Uterus (tissue), 4 donors: ENCODE results near the gene TTLL10. TPM values are rescaled to one million over a fixed set of nuclear protein-coding genes. Genes with fewer than 3 reads are reported as not detected.

Experiments used
- DNase-seq, 2 donors: peaks; one replicate each; pipeline ENCODE4 v3.0.0-alpha.2; 2019 to 2020
- H3K27ac ChIP-seq, 2 donors: fragments of 200-600 bp; sonication (generic); 1 replicate in 1 of 2; 2 replicates in 1 of 2; pipeline ENCODE4 v1.5.1; 2016 to 2018
- H3K27me3 ChIP-seq, 2 donors: fragments of 200-600 bp; sonication (generic); one replicate each; pipeline ENCODE4 v1.5.1; 2018 to 2019; ENCODE audit warnings: control low read depth in 1 of 2
- H3K36me3 ChIP-seq, 2 donors: fragments of 200-600 bp; sonication (generic); one replicate each; pipeline ENCODE4 v1.5.1; 2019; ENCODE audit warnings: control low read depth in 1 of 2
- H3K4me1 ChIP-seq, 2 donors: fragments of 200-600 bp; sonication (generic); one replicate each; pipeline ENCODE4 v1.5.1; 2018 to 2019; ENCODE audit warnings: control low read depth in 1 of 2
- H3K4me3 ChIP-seq, 2 donors: fragments of 200-600 bp; sonication (generic); 1 replicate in 1 of 2; 2 replicates in 1 of 2; pipeline ENCODE4 v1.5.1; 2018 to 2019; ENCODE audit warnings: mild to moderate bottlenecking in 1 of 2
- H3K9me3 ChIP-seq, 2 donors: fragments of 200-600 bp; sonication (generic); one replicate each; pipeline ENCODE4 v1.5.1; 2019; ENCODE audit warnings: control low read depth in 1 of 2
- POLR2A ChIP-seq, 2 donors: fragments of 450-650 bp; IDR thresholded peaks; one replicate each; pipeline ENCODE4 v1.6.1; 2016; ENCODE audit warnings: antibody characterized with exemption in 2 of 2, mild to moderate bottlenecking in 1 of 2, moderate library complexity in 1 of 2
- intact Hi-C: fragments of 100-400 bp; cut with DNase I; formaldehyde crosslinking; loops from one replicate; pipeline ENCODE4 v1.15.1; 2023; ENCODE audit warnings: low total_unique reads
- total RNA-seq, 4 donors: library from RNA; depleted of rRNA in 3 of 4; stranded (reverse); fragments of >200 nt in 3 of 4; gene quantifications; one replicate each; pipeline versions ENCODE4 v1.1.0 to v1.2.4, GENCODE V29; 2014 to 2023
- TF ChIP-seq, protein P1 (sequence below), 4 experiments: fragments of 200-600 bp in 2 of 4; fragments of 450-650 bp in 2 of 4; sonication (generic) in 2 of 4; IDR thresholded peaks; one replicate each; pipeline ENCODE4 v1.5.1; 2016 to 2019; ENCODE audit warnings: antibody characterized with exemption in 4 of 4, mild to moderate bottlenecking in 2 of 4, moderate library complexity in 1 of 4
- donor health status: DM: yes; HTN: yes; CAD: no.

The TTLL10 gene
- total RNA-seq, 4 donors from 2014 or later: 0.35 to 0.51 TPM; not detected in 2

- H3K36me3 ChIP-seq: no peaks in the 10 kb centered on the region
- intact Hi-C loops: no loop called here
- no peak overlapping the region for H3K4me3 ChIP-seq
- H3K9me3 ChIP-seq: no peaks in the 10 kb centered on the region
- H3K4me1 ChIP-seq: peaks cover 0 to 8% of the 10 kb centered on the region in 2 donors
- no peak overlapping the region for H3K27ac ChIP-seq
- no peak for DNase-seq
- no peaks in the 10 kb centered on the region for H3K27me3 ChIP-seq
- TF ChIP-seq POLR2A (IDR thresholded peaks at IDR 0.05): no peak
- TF ChIP-seq, protein P1, sequence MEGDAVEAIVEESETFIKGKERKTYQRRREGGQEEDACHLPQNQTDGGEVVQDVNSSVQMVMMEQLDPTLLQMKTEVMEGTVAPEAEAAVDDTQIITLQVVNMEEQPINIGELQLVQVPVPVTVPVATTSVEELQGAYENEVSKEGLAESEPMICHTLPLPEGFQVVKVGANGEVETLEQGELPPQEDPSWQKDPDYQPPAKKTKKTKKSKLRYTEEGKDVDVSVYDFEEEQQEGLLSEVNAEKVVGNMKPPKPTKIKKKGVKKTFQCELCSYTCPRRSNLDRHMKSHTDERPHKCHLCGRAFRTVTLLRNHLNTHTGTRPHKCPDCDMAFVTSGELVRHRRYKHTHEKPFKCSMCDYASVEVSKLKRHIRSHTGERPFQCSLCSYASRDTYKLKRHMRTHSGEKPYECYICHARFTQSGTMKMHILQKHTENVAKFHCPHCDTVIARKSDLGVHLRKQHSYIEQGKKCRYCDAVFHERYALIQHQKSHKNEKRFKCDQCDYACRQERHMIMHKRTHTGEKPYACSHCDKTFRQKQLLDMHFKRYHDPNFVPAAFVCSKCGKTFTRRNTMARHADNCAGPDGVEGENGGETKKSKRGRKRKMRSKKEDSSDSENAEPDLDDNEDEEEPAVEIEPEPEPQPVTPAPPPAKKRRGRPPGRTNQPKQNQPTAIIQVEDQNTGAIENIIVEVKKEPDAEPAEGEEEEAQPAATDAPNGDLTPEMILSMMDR (IDR thresholded peaks at IDR 0.05): no peak
Measured at GRCh38 chr1:1196431-1197187, 22.9 kb downstream of the TTLL10 start.

GRCh38 chr1:1197188-1197500 is 23.5 kb downstream of the TTLL10 start:
- no peaks in the 10 kb centered on the region for H3K36me3 ChIP-seq
- TF ChIP-seq, protein P1 (IDR thresholded peaks at IDR 0.05): no peak
- TF ChIP-seq POLR2A (IDR thresholded peaks at IDR 0.05): no peak
- no peak overlapping the region for H3K4me3 ChIP-seq
- DNase-seq: no peak
- H3K9me3 ChIP-seq: no peaks in the 10 kb centered on the region
- no peak overlapping the region for H3K27ac ChIP-seq
- peaks cover 0 to 8% of the 10 kb centered on the region in 2 donors for H3K4me1 ChIP-seq
- intact Hi-C loops: no loop called here
- H3K27me3 ChIP-seq: no peaks in the 10 kb centered on the region

- no peak for DNase-seq
Measured at GRCh38 chr1:1197551-1198422, 24.1 kb downstream of the TTLL10 start.

GRCh38 chr1:1198423-1199140 is 24.9 kb downstream of the TTLL10 start:
- Histone ChIP-seq H3K27ac (no peak overlapping the region), H3K9me3 (no peaks in the 10 kb centered on the region), H3K36me3 (no peaks in the 10 kb centered on the region), H3K4me1 (peaks cover 0 to 8% of the 10 kb centered on the region in 2 donors), H3K27me3 (no peaks in the 10 kb centered on the region), H3K4me3 (no peak overlapping the region)
- intact Hi-C loops: no loop called here
- TF ChIP-seq, protein P1 (IDR thresholded peaks at IDR 0.05): no peak
- TF ChIP-seq POLR2A (IDR thresholded peaks at IDR 0.05): no peak
- no peak for DNase-seq

More at GRCh38 chr1:1197551-1198422, 24.1 kb downstream of the TTLL10 start:
- Histone ChIP-seq H3K9me3 (no peaks in the 10 kb centered on the region), H3K36me3 (no peaks in the 10 kb centered on the region), H3K4me3 (no peak overlapping the region), H3K27me3 (no peaks in the 10 kb centered on the region), H3K4me1 (peaks cover 0 to 8% of the 10 kb centered on the region in 2 donors), H3K27ac (no peak overlapping the region)
- TF ChIP-seq, protein P1 (IDR thresholded peaks at IDR 0.05): no peak
- no peak for TF ChIP-seq POLR2A (IDR thresholded peaks at IDR 0.05)
- intact Hi-C loops: no loop called here
